ENCODE data around the gene FSIP1. TPM values are rescaled to one million over a fixed set of nuclear protein-coding genes. Genes with fewer than 3 reads are reported as not detected.

The FSIP1 gene
- polyA plus RNA-seq, 1 experiment: 0.22 TPM

DNA sequence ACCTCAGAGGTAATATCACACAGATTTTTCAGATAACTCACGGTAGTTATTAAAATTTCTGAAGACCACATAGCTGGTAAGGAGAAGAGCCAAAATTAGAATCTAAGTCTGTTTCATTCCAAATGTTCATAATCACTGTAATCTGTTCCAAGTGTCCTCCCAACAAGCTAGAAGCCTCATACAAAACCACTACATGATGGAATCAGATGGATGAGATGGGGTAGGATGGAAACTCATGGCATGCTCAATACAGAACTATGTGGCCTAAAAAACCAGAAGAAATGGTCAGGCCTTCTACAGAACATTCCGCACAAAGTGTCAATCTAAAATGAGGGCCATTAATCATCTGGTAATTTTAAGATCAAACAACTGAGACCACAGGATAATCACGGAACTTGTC is 110.0 kb downstream of the FSIP1 start:
- CTCF ChIA-PET: interaction anchor here (1.1 kb wide), 1 partner anchor 12 kb away, joined by 3 read pairs; no protein-coding TSS in a partner anchor

DNA sequence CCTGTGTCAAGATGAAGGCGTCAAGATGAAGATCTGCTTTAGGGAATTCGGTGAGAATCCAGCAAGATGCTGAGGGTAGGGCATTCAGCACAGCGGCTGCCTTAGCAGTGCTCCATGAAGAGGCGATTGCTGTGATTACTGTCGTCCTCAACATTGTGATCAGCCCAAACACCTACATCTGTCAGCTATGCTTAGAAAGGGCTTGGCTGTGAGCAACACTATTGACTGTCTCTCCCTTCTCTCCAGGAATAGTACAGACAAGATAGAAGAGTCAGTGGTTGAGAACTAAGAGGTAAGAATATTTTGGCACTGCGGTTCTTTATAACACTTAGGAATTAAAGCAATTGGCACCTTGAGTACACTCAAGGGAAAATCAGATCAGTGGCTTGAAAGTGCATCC is 110.5 kb downstream of the FSIP1 start:
- no peak for DNase-seq (ENCODE audit: low read depth)
- TF ChIP-seq, protein P1, sequence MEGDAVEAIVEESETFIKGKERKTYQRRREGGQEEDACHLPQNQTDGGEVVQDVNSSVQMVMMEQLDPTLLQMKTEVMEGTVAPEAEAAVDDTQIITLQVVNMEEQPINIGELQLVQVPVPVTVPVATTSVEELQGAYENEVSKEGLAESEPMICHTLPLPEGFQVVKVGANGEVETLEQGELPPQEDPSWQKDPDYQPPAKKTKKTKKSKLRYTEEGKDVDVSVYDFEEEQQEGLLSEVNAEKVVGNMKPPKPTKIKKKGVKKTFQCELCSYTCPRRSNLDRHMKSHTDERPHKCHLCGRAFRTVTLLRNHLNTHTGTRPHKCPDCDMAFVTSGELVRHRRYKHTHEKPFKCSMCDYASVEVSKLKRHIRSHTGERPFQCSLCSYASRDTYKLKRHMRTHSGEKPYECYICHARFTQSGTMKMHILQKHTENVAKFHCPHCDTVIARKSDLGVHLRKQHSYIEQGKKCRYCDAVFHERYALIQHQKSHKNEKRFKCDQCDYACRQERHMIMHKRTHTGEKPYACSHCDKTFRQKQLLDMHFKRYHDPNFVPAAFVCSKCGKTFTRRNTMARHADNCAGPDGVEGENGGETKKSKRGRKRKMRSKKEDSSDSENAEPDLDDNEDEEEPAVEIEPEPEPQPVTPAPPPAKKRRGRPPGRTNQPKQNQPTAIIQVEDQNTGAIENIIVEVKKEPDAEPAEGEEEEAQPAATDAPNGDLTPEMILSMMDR (IDR thresholded peaks at IDR 0.05; ENCODE audit: insufficient read depth, low read depth, low read length): no peak
- H3K4me3 ChIP-seq (ENCODE audit: low read depth, low read length): no peak overlapping the region
- H3K27me3 ChIP-seq (ENCODE audit: control insufficient read depth, insufficient read depth, low read length): no peaks in the 10 kb centered on the region
- no peaks in the 10 kb centered on the region for H3K36me3 ChIP-seq (ENCODE audit: control insufficient read depth, insufficient read depth, low read length)
- CTCF ChIA-PET: interaction anchor here (1.1 kb wide), 1 partner anchor 13 kb away, joined by 3 read pairs; no protein-coding TSS in a partner anchor
- POLR2A ChIA-PET: no interaction called here

More for the DNA sequence above, 110.0 kb downstream of the FSIP1 start:
- H3K36me3 ChIP-seq (ENCODE audit: control insufficient read depth, insufficient read depth, low read length): no peaks in the 10 kb centered on the region
- H3K4me3 ChIP-seq (ENCODE audit: low read depth, low read length): no peak overlapping the region
- POLR2A ChIA-PET: no interaction called here
- DNase-seq (ENCODE audit: low read depth): no peak
- TF ChIP-seq, protein P1 (IDR thresholded peaks at IDR 0.05; ENCODE audit: insufficient read depth, low read depth, low read length): no peak
- H3K27me3 ChIP-seq (ENCODE audit: control insufficient read depth, insufficient read depth, low read length): no peaks in the 10 kb centered on the region

DNA sequence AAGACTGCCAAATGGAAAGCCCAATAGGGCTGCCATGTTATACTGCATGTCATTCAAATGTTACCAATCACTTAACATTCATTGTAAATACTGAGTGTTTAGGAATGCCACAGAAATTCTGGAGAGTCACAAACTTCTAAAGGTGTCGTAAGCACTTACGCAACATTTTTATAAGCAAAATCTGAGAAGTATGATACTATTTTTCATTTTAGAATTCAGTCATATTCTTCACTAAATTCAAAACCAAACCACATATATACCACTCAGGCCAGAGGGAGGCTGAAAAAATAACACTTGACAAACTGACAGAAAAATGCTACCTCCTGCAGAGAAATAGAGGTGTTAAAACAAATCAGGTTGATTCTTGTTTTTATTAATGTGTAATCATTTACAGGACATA is 112.0 kb downstream of the FSIP1 start:
- Histone ChIP-seq H3K4me3 (ENCODE audit: low read depth, low read length) (no peak overlapping the region), H3K36me3 (ENCODE audit: control insufficient read depth, insufficient read depth, low read length) (no peaks in the 10 kb centered on the region), H3K27me3 (ENCODE audit: control insufficient read depth, insufficient read depth, low read length) (no peaks in the 10 kb centered on the region)
- TF ChIP-seq, protein P1 (IDR thresholded peaks at IDR 0.05; ENCODE audit: insufficient read depth, low read depth, low read length): no peak
- ChIA-PET POLR2A (no interaction called here), CTCF (interaction anchor here (0.9 kb wide), 1 partner anchor 8 kb away, joined by 3 read pairs; no protein-coding TSS in a partner anchor)
- no peak for DNase-seq (ENCODE audit: low read depth)

DNA sequence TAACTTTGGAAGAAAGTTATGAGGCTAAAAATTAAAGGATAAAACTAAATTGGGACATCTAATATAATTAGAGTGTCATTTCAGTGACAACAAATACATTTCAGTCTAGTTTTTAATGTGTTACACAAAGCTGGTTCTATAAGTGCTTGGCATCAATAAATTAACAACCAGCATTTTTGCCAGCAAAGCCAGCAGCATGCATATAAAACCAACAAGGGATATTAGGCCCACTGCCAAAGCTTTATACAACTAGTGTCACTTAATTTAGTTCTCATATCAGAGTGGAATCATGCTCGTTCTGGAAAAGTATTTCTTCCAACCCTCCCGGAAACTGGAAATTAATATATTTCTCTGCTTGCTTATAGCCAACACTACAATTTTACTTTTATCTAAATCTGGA is 113.0 kb downstream of the FSIP1 start:
- TF ChIP-seq, protein P1 (IDR thresholded peaks at IDR 0.05; ENCODE audit: insufficient read depth, low read depth, low read length): no peak
- H3K27me3 ChIP-seq (ENCODE audit: control insufficient read depth, insufficient read depth, low read length): no peaks in the 10 kb centered on the region
- DNase-seq (ENCODE audit: low read depth): no peak
- no peak overlapping the region for H3K4me3 ChIP-seq (ENCODE audit: low read depth, low read length)
- no peaks in the 10 kb centered on the region for H3K36me3 ChIP-seq (ENCODE audit: control insufficient read depth, insufficient read depth, low read length)
- ChIA-PET POLR2A (no interaction called here), CTCF (interaction anchor here (0.9 to 1.0 kb wide), 2 partner anchors 9 to 16 kb away, joined by 3 read pairs; no protein-coding TSS in a partner anchor)

DNA sequence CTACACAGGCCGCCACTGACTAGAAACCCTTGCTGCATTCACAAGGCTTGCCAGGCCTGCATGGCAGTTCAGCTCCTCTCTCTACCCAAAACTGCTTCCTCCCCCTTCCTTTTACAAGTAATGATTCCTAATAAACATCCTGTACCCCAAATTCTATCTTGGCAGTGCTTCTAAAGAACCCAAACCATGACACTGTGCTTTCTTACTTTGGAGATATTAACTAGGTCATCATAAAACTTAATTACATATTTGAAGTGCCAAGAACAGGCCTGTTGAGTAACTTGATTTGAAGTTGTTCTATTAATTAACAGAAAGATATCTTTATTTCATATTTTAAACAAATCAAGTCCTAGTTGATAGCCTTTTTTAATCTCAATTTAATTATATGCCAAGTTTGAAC is 113.4 kb downstream of the FSIP1 start:
- Histone ChIP-seq H3K36me3 (ENCODE audit: control insufficient read depth, insufficient read depth, low read length) (no peaks in the 10 kb centered on the region), H3K27me3 (ENCODE audit: control insufficient read depth, insufficient read depth, low read length) (no peaks in the 10 kb centered on the region), H3K4me3 (ENCODE audit: low read depth, low read length) (no peak overlapping the region)
- ChIA-PET POLR2A (no interaction called here), CTCF (interaction anchor here (1.0 kb wide), 1 partner anchor 16 kb away, joined by 3 read pairs; no protein-coding TSS in a partner anchor)
- DNase-seq (ENCODE audit: low read depth): no peak
- TF ChIP-seq, protein P1 (IDR thresholded peaks at IDR 0.05; ENCODE audit: insufficient read depth, low read depth, low read length): no peak

All from BJ (cell line).